ENCODE data around the gene CNDP1.

The CNDP1 gene

GRCh38 chr18:74508366-74508765 is 25.9 kb upstream of the CNDP1 start:
- Histone ChIP-seq H3K9me3 (no peaks in the 10 kb centered on the region), H3K27me3 (no peaks in the 10 kb centered on the region), H3K4me1 (no peaks in the 10 kb centered on the region), H3K36me3 (no peaks in the 10 kb centered on the region; the same call in 1 of the 2 replicates), H3K4me3 (ENCODE audit: low read depth, low read length) (no peak overlapping the region)
- TF ChIP-seq CTCF (IDR thresholded peaks at IDR 0.05; ENCODE audit: low read depth, low read length) = no peak
- no peak for DNase-seq

GRCh38 chr18:74508821-74509225 is 25.5 kb upstream of the CNDP1 start:
- Histone ChIP-seq H3K27me3 (no peaks in the 10 kb centered on the region), H3K36me3 (no peaks in the 10 kb centered on the region; the same call in 1 of the 2 replicates), H3K4me1 (no peaks in the 10 kb centered on the region), H3K9me3 (no peaks in the 10 kb centered on the region), H3K4me3 (ENCODE audit: low read depth, low read length) (no peak overlapping the region)
- DNase-seq = no peak
- no peak for TF ChIP-seq CTCF (IDR thresholded peaks at IDR 0.05; ENCODE audit: low read depth, low read length)

GRCh38 chr18:74509856-74510769 is 24.2 kb upstream of the CNDP1 start:
- Histone ChIP-seq H3K36me3 (no peaks in the 10 kb centered on the region; the same call in 1 of the 2 replicates), H3K4me1 (no peaks in the 10 kb centered on the region), H3K9me3 (no peaks in the 10 kb centered on the region)

GRCh38 chr18:74510770-74511095 is 23.6 kb upstream of the CNDP1 start:
- H3K9me3 ChIP-seq = no peaks in the 10 kb centered on the region
- DNase-seq = no peak
- H3K27me3 ChIP-seq = no peaks in the 10 kb centered on the region
- H3K36me3 ChIP-seq = no peaks in the 10 kb centered on the region; the same call in 1 of the 2 replicates
- H3K4me3 ChIP-seq (ENCODE audit: low read depth, low read length) = no peak overlapping the region
- no peaks in the 10 kb centered on the region for H3K4me1 ChIP-seq
- no peak for TF ChIP-seq CTCF (IDR thresholded peaks at IDR 0.05; ENCODE audit: low read depth, low read length)

More at GRCh38 chr18:74509856-74510769, 24.2 kb upstream of the CNDP1 start:
- TF ChIP-seq CTCF (IDR thresholded peaks at IDR 0.05; ENCODE audit: low read depth, low read length) = no peak
- no peak overlapping the region for H3K4me3 ChIP-seq (ENCODE audit: low read depth, low read length)
- H3K27me3 ChIP-seq = no peaks in the 10 kb centered on the region
- no peak for DNase-seq

- Histone ChIP-seq H3K27me3 (no peaks in the 10 kb centered on the region), H3K9me3 (no peaks in the 10 kb centered on the region), H3K36me3 (no peaks in the 10 kb centered on the region; the same call in 1 of the 2 replicates), H3K4me1 (no peaks in the 10 kb centered on the region), H3K4me3 (ENCODE audit: low read depth, low read length) (no peak overlapping the region)
- no peak for TF ChIP-seq CTCF (IDR thresholded peaks at IDR 0.05; ENCODE audit: low read depth, low read length)
- DNase-seq = no peak
Measured at GRCh38 chr18:74511823-74512222, 22.5 kb upstream of the CNDP1 start.
